ENCODE measurements around the gene STK10. TPM values are rescaled to one million over a fixed set of nuclear protein-coding genes. Genes with fewer than 3 reads are reported as not detected.

Gene STK10
- total RNA-seq, 3 donors from 2014 or later = 17.1 to 32.5 (median 23.3) TPM

GRCh38 chr5:172102913-172103626 lies 85.0 kb downstream of the STK10 start:
- DNase-seq (ENCODE audit: low spot score in 2 of 2) = peak; percentile 66 to 77
- TF ChIP-seq CTCF (IDR thresholded peaks at IDR 0.05) = no peak
- no peak for TF ChIP-seq POLR2AphosphoS5 (IDR thresholded peaks at IDR 0.05)
- no peak for TF ChIP-seq POLR2A (IDR thresholded peaks at IDR 0.05)
- H3K27ac ChIP-seq = peak overlapping the region; percentile 45 to 83
- intact Hi-C loops (cut with DNase I; ENCODE audit: low total_unique reads) = loop anchor here (10.0 kb wide), 2 partner anchors 82 to 592 kb away; partner anchors contain the start of gene STK10
- no peaks in the 10 kb centered on the region for H3K27me3 ChIP-seq
- no peaks in the 10 kb centered on the region for H3K36me3 ChIP-seq
- peak overlapping the region in 2 of 3 donors; percentile 7 to 45 for H3K4me3 ChIP-seq
- H3K4me1 ChIP-seq = peaks cover 0 to 3% of the 10 kb centered on the region in 2 donors
- H3K9me3 ChIP-seq = no peaks in the 10 kb centered on the region

GRCh38 chr5:172102218-172102870 lies 85.7 kb downstream of the STK10 start:
- Histone ChIP-seq H3K9me3 (no peaks in the 10 kb centered on the region), H3K4me3 (no peak overlapping the region), H3K27ac (no peak overlapping the region), H3K4me1 (peaks cover 0 to 3% of the 10 kb centered on the region in 2 donors), H3K36me3 (no peaks in the 10 kb centered on the region), H3K27me3 (no peaks in the 10 kb centered on the region)
- TF ChIP-seq POLR2A (IDR thresholded peaks at IDR 0.05) (no peak), CTCF (IDR thresholded peaks at IDR 0.05) (no peak), POLR2AphosphoS5 (IDR thresholded peaks at IDR 0.05) (no peak)
- DNase-seq (ENCODE audit: low spot score in 2 of 2) = no peak
- intact Hi-C loops (cut with DNase I; ENCODE audit: low total_unique reads) = loop anchor here (10.0 kb wide), 2 partner anchors 82 to 592 kb away; partner anchors contain the start of gene STK10

- intact Hi-C loops (cut with DNase I; ENCODE audit: low total_unique reads) = loop anchor here (10.0 kb wide), 2 partner anchors 83 to 593 kb away; partner anchors contain the start of gene STK10
- H3K4me3 ChIP-seq = no peak overlapping the region
Measured at GRCh38 chr5:172101547-172102217, 86.3 kb downstream of the STK10 start.

GRCh38 chr5:172098883-172099282 lies 89.1 kb downstream of the STK10 start:
- Histone ChIP-seq H3K4me1 (peaks cover 0 to 3% of the 10 kb centered on the region in 2 donors), H3K27ac (no peak overlapping the region), H3K27me3 (no peaks in the 10 kb centered on the region), H3K4me3 (no peak overlapping the region), H3K9me3 (no peaks in the 10 kb centered on the region), H3K36me3 (no peaks in the 10 kb centered on the region)
- intact Hi-C loops (cut with DNase I; ENCODE audit: low total_unique reads) = no loop called here
- no peak for DNase-seq (ENCODE audit: low spot score in 2 of 2)
- no peak for TF ChIP-seq CTCF (IDR thresholded peaks at IDR 0.05)
- no peak for TF ChIP-seq POLR2AphosphoS5 (IDR thresholded peaks at IDR 0.05)
- TF ChIP-seq POLR2A (IDR thresholded peaks at IDR 0.05) = no peak

More at GRCh38 chr5:172101547-172102217, 86.3 kb downstream of the STK10 start:
- H3K4me1 ChIP-seq = peaks cover 0 to 3% of the 10 kb centered on the region in 2 donors
- no peaks in the 10 kb centered on the region for H3K27me3 ChIP-seq
- TF ChIP-seq POLR2AphosphoS5 (IDR thresholded peaks at IDR 0.05) (no peak), POLR2A (IDR thresholded peaks at IDR 0.05) (no peak), CTCF (IDR thresholded peaks at IDR 0.05) (no peak)
- no peak for DNase-seq (ENCODE audit: low spot score in 2 of 2)
- H3K27ac ChIP-seq = no peak overlapping the region
- H3K9me3 ChIP-seq = no peaks in the 10 kb centered on the region
- no peaks in the 10 kb centered on the region for H3K36me3 ChIP-seq

All from breast epithelium (tissue), 4 donors.